ENCODE data around the gene IDH1.

- TF ChIP-seq EZH2phosphoT487 (IDR thresholded peaks at IDR 0.05; ENCODE audit: borderline replicate concordance, low read length) (no peak), CTCF (conservative IDR thresholded peaks at IDR 0.05; ENCODE audit: low read depth, low read length) (no peak)
Measured at GRCh38 chr2:208279236-208279635, 24.4 kb upstream of the IDH1 start.
